Measurements from ENCODE around the gene RSAD2.
"Not testable (repeated sequence)": the region's sequence is repeated elsewhere in the genome, so short reads cannot be mapped to it uniquely, and the experiment has no call there.

RSAD2 gene

DNA sequence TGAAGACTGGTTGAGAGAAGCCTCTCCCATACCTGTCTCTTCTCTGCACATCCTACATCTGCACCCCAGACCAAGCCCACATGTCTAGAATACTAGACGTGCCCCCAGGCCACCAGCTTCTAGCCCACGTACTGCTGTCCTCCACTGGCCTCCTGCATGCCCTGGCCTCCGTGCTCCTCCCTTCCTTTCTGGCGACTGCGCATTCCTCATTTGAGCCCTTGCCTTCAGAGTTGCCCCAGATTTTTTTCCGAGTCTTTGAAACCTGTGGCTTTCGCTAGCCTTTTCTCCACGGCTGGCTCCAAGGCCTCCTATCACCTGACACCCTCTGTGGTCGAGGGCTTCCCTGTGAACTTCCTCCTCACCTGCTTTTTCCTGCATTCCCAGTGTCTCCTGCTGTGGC, 50.9 kb downstream of the RSAD2 start:
- no peak for DNase-seq

DNA sequence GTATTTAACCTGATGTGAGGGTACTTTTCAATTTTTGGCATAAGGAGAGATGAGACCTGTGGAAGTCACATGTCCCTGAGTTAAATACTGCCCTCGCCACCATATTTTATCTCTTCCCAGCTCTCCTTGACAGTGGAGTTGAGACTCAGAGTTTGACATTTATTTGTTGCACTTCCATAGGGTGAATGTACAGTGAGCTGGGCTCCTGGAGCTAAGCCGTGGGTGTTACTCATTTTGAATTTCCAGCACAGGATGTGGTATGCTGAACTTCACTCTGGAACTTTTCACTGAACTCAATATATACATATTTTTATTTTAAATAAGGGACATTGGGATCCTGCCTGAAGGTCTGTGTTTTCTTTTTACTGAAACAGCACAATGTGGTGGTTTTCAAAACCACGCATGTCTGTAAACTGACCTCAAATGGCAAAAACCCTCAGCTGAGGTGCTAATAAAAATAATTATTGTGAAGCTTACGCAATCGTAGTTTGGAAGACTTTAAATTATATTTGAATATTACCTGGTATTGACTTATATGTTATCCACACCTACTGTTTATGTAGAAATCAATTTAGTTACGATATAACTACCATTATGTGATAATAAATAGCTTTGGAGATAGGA, 51.7 kb downstream of the RSAD2 start:
- DNase-seq = no peak

DNA sequence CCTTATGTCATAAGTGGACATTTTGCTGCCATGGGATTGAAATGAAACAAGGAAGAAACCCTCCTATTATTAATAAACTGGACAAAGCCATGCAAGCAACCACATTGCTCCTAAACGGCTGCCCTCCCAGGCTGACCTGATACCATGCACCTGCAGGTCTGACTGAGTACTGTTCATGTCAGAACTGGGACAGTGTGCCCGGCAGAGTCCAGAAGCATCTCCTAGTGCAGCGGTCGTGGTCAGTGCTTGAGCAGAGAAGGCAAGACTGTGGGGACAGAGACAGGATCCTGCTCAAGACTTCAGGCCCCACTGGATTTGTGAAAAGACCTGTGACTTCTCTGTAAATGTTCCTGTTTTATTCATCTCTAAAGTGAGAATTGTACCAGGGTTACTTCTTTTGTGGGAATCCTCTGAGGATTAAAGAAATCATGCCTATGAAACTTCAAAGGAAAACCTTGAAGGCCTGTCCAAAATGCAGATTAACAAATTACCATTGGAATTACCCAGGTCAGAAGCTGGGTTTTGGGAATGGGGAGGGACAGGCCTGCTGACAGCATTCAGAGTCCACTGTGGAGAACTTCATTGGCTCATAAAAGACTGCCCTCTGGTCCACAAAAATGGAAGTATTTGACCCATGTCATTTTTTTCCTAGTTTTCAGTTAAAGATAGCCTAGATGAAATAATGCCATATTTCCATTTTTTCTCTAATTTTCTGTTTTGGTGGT, 53.5 kb downstream of the RSAD2 start:
- DNase-seq = no peak

DNA sequence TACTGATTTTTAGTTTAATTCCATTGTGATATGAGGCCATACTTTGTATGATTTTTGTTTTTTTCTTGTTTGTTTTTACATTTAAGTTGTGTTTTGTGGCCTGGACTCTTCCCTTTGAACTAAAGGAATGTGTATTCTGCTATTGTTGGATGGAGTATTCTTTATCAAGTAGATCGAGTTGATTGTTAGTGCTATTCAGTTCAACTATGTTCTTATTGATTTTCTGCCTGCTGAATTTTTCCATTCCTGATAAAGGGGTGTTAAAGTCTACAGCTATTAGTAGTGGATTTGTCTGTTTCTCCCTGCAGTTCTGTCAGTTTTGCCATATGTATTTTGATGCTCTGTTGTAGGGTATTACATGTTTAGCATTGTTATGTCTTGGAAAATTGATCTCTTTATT, 54.2 kb downstream of the RSAD2 start:
- no peak for DNase-seq

DNA sequence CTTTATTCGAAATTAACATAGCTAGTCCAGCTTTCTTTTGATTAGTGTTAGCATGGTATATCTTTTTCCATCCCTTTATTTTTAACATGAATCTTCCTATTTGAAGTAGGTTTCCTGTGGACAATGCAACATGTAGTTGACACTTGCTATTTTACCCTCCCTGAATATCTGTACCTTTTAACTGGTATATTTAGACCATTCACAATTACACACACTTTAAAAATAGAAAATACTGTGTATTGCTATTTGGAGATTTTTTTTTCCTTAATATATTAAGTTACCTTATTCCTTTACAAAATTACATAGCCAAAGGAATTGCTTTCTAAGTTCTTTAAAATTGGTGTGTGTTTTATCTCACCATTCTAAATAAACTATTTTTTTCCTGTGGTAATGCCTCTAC, 54.6 kb downstream of the RSAD2 start:
- no peak for DNase-seq

DNA sequence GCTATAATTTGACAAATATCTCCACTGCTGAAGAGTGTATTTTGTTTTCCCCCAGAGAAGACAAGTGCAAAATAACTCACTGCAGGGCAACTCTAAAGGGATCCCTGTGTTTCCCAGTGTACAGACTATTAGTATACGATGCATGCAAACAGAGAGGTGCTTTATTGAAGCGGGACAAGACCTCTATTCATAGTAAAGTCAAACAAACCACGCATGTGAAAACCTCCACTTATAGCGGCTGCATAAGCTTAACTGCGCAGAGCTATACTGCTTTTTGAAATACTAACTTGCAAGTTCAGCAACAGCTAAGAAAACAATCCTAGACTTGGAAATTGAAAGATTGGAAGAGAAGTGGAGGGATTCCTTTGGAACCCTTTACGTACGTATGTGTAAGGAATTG, 55.3 kb downstream of the RSAD2 start:
- DNase-seq = no peak

DNA sequence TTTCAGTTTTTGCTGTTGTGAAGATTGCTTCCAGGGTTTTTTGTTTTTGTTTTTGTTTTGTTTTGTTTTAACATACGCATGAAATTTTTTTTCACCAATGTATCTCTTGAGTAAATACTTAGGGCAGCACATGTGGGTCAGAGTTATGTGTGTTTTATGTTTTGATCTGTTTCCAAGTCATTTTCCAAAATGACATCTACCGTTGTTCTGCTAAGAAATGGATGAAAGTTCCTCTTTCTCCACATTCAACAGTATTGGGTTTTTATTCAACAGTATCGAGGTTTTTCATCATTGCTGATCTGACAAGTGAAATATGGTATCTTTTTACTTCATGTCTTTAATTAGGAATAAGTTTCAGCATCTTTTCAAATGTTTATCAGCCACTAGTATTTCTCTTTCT, 56.3 kb downstream of the RSAD2 start:
- no peak for DNase-seq

DNA sequence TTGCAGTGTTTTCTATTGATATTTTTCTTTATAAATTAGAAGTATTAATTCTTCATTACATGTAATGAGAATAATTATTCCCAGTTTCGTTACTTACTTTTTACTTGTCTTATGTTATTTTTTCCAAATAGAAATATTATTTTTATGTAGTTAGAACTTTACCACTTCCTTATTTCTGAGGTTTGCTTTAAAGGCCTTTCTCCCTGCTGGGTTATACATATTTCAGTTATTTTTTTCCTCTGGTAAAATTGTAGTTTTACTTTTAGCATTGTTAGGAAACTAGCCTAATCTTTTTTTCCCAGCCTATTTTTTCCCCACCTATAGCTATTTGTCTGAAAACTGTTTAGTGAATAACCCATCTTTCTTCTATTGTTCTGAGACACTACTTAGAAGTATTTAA, 56.8 kb downstream of the RSAD2 start:
- no peak for DNase-seq

DNA sequence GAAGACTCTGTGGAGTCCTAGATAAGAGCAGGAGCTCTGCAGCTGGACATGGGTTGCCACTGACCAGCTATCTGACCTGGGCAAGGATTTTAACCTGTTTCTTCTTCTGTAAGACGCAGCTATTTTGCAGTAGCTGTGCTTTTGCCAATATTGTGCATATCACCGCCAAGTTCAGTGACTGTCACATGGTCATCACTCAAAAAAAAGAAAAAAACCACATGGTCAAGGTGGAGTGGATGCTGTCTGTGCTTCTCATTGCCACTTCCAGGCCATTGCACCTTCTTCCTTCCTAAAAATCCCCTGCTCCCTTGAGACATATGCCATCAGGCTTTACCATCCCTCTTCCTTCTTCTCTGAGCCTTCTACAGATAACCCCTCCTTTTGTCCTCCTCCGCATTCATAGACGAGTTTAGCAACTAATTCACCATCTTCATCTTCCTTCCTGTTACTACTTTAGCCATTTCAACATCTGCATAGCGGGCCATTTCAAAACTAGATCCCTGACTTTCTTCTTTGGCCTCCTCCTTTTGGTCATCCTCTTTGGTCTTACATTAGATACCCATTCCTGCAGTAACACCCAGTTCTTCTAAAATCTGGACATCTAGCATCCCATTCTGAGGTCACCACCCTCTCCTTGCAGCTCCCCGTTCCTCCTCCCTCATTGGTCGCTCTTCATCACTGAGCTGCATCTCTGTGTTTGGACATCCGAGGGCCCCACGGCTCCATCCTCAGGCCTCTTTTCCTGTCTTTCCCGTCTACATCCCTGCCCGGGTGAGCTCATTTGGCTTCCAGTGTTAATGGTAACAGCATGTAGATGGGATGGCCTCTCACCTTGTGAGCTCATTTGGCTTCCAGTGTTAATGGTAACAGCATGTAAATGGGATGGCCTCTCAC, 57.4 kb downstream of the RSAD2 start:
- no peak for DNase-seq

DNA sequence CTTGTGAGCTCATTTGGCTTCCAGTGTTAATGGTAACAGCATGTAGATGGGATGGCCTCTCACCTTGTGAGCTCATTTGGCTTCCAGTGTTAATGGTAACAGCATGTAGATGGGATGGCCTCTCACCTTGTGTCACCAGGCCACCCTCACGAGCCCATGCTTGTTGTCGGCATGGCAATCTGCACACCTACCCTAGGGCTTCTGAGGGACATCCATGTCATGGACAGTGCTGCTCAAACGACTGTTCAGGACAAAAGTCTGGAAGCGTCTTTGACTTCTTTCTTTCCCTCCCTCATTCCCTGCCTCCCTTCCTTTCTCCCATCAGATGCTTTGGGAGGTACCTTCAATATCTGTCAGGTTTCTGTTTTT, 58.1 kb downstream of the RSAD2 start:
- DNase-seq = not testable (repeated sequence)

DNA sequence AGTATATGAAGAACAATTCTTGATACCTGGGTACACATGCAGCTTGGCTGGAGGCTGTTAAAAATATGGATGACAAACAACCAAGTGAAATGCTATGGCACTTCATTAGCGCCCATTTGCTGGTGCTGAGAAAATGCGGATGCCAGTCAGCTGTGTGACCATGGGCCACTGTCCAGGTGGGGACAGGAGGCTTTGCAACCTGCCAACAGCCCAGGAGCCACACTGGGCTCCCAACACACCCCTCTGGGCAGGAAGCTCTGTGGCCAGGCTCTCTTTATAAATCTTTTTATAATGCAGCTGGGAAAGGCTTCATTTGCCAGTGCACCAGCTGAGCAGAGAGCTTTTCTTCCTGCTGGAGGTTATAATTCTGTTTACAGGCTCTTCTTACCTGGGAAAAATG, 59.6 kb downstream of the RSAD2 start:
- no peak for DNase-seq

DNA sequence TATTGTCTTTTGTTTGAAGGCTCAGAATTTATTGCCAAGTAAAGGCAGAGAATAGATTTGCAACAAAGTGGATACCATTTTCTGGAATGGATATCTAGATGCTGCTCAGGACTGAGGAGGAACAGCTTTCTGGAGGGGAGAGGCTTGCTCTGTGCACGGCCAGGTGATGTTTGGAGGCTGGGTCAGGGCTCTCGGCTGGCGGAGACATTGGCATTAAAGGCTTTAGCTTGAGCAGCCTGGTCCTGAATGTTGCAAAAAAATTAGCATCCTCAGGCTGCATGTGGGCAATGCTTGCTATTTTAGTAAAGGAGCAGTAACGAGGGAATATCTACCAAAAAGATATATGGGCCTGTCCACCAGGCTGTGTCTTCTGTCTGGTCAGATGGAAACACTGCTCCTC, 60.0 kb downstream of the RSAD2 start:
- DNase-seq = no peak

DNA sequence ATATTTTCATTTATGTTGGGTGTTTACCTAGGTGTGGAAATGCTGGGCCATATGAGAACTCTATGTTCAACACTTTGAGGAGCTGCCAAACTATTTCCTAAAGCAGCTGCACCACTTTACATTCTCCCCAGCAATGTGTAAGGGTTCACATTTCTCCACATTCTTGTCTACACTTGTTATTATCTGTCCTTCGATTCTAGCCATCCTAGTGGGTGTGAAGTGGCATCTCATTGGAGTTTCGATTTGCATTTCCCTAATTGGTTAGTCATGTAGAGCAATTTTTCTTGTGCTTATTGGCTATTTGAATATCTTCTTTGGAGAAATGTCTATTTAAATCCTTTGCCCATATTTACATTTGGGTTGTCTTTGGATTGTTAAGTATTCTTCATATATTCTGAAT, 61.5 kb downstream of the RSAD2 start:
- DNase-seq = no peak

DNA sequence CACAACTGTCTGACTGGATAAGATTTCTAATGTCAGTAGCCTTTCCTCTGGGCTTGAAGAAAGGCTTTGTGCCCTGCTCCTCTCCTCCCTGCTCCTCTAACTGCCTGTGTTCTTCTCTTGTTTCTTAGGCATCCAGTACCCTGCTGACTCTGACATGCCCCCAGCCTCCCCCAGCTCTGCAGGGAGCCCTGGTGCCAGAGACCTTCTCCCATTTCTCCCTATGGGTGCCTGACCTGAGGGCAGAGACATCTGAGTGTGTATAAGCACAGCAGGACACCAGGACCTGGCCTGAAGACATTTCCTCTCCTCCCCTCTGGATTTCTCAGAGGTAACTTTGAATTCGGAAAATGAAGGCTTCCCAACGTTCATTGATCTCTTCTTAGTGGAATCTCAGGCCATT, 63.2 kb downstream of the RSAD2 start:
- no peak for DNase-seq

DNA sequence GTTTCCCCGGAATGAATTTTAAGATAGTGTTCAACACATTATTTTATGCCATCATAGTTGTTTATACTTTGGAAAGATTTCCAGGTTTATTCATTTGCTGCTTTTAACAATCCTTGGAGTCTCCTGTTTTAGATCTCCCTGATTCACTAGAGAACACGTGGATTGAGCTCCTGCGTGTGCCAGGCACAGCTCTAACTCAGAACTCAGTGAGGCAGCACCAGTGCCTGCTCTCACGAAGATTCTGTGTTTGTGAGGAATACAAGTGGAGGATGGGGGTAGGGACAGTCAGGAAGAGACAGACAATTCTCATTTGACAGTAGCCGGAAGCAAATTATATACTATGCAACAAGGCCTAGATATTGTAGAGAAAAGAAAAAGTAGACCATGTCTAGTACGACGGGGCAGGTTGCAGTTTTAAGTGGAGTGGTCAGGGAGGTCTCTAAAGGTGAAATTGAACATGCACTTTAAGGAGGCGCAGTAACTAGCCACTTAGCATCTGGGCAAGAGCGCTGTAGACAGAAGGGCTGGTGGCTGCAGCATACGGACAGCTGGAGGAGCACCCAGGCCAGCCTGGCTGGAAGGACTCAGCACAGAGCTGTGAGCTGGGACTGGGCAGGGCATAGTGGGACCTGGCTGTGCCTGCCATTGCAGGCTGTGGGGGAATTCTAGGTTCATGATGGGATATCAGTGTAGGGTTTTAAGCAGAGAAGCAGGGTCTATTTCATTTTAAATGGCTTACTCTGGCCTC, 63.9 kb downstream of the RSAD2 start:
- DNase-seq = no peak

DNA sequence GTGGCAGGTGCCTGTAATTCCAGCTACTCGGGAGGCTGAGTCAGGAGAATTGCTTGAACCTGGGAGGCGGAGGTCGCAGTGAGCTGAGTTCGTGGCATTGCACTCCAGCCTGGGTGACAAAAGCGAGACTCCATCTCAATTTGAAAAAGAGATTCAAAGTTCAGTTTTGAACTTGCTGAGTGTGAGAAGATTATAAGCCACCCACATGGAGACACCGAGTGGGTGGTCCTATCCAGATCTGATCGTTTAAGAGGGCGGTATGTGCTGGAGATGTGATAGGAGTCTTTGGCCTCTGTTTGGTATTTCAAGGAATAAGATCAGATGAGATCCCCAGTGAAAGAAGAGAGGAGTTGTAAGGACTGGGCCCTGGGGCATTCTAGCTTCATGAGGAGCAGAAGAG, 65.3 kb downstream of the RSAD2 start:
- DNase-seq = no peak

DNA sequence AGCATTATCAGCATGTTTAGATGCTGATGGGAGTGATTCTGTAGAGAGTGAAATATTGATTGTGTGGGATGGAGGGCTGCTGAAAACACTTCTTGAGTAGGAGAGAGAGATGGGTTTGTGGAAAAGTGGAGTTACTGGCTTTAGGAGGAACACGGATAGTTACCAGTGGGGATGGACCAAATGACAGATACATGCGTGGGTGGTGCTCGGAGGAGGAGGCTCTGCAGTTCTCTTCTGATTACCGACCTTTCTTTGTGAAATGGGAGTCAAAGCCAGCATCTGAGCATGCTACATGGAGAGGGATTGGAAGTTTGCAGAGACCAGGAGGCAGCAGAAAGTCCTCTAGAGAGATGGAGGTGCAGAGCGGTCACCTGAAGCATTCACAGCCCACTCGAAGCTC, 65.9 kb downstream of the RSAD2 start:
- DNase-seq = no peak

DNA sequence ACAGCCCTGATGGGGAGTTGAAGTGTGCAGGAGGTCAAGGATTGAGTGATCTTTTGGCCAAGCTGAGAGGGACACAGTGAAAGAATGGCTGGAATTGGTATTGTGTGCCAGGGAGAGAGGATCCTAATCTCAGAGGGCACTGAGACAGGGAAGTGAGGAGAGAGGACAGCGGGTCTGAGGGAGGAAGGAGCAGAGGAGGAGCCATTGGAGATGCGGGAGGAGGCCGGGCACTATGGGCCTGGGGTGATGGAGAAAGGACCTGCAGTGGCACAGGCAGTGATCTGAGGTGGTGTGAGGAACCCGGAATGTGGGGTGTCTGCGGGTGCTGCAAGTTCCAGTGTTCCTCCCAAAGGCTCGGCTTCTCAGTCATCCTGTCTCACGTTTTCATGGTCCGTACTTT, 66.4 kb downstream of the RSAD2 start:
- DNase-seq = no peak

DNA sequence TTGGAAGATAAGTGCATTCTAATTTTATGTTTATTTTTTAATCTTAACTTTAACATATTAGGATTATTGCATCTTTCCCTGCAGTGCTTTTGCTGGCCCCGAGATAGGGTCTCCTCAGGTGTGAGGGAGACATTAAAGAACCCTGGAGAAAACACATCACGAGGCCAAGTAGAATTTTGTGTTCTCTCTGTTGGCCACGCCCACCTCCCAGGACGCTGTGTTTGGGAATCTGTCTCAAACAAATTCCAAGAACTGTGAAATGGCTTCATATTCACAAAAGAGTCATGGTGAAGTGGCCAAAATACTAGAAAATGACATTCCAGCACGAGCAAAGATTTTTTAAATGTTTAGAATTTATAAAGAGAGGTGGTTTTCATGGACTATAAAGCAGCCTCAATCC, 67.0 kb downstream of the RSAD2 start:
- no peak for DNase-seq

DNA sequence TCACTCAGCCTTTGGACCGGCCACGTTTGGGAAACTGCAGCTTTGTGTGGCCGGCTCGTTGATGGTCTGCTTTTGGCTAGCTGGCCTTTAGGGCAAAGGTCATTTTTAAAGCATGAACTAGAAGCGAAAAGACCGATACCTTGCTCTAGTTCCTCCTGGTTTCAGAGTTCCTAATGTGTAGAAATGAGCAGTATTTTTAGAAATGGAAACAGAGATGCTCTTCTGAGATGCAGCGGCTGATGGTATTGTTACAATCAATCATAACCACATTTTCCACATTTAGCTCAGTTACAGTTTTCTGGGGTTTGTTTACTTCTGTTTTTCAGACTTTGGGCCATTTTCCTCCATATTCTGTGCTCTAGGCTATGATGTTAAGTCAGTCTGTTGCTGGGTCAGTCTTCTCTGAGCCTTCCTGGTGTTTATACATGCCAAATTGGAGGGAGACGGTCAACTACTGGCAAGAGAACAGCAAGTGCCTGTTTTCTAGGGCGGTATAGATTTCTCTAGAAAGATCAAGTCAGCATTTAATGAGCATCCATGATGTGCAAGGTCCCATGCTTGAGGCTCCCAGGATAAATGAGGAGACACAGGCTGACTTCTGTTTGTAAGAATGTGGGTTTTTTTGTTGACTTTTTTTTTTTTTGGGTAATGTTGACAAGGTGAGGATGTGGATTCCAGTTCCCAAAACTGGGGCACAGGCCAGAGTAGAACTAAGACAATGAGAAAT, 67.7 kb downstream of the RSAD2 start:
- DNase-seq = no peak

DNA sequence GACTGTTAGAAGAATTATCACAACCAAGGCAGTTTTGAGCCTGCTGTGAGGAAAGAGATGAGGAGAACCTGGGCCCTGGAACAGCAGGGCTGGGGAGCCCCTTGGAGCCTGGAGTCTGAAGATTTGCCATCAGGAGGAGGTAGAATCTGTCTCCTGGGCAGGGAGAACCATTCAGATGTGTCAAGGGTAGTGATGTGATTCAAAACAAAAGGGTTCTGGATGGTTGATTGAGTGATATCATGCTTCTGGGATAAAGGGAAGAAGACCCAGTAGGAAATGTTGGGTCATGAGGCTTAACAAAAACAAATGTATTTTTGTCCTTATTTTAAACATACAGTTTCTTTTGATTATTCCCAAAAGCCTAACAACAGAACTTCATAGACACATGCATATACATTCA, 68.2 kb downstream of the RSAD2 start:
- no peak for DNase-seq

DNA sequence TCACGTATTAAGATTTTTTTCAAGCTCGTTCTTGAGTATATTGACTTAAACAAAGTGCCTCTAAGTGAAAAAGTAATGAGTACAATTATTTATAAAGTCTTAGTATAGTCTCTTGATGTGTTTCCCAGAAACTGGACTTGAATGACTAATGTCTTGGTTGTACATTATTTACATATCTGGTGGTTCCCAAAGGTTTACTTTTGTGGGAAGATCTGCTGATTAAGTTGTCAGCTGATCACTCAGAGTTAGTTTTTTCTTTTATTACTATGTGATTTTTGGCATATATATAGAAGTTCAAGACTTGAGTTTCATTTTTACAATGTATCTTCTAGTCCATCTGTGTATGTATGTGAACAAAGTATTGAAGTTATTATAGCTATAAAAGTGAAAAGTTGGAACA, 69.1 kb downstream of the RSAD2 start:
- DNase-seq = no peak
